Muscle of back (tissue), 13 donors: Measurements from ENCODE around the gene ACTC1. TPM values are rescaled to one million over a fixed set of nuclear protein-coding genes. Genes with fewer than 3 reads are reported as not detected.
"Not testable (repeated sequence)": the region's sequence is repeated elsewhere in the genome, so short reads cannot be mapped to it uniquely, and the experiment has no call there.

Experiments
- DNase-seq, 3 donors: peaks; one replicate each; pipeline versions ENCODE4 v3.0.0 to v3.0.0-alpha.2; 2013
- long read RNA-seq, 9 donors: transcript quantifications; one replicate each; lab custom pipeline, GENCODE V29; 2026
- polyA plus RNA-seq, 10 donors: library from polyadenylated mRNA; unstranded; fragments of 120-200 nt; gene quantifications; one replicate each; pipeline ENCODE4 v1.2.1, GENCODE V29; 2013; ENCODE audit not compliant: insufficient read length in 10 of 10

The ACTC1 gene
- polyA plus RNA-seq = over 10,000 TPM in 3 of 10 donors, 1,000 to 10,000 TPM in 7; 5,325 to 10,381 (median 8,628) TPM
- long read RNA-seq, donor 1, transcript ACTC1-203 (2 exons, 696 nt) = minor isoform, 11 of 5,155 reads
- long read RNA-seq, donor 1, transcript ACTC1-201 (7 exons, 3,694 nt) = major isoform, 2,775 of 5,155 reads
- long read RNA-seq, donor 1, partial matches to known transcripts = 2,275 of 5,155 reads
- long read RNA-seq, donor 1, other reads (novel, unspliced or antisense) = 93 of 5,155 reads
- long read RNA-seq, donor 2, transcript ACTC1-201 (7 exons, 3,694 nt) = major isoform, 2,188 of 4,949 reads
- long read RNA-seq, donor 2, transcript ACTC1-203 (2 exons, 696 nt) = minor isoform, 9 of 4,949 reads
- long read RNA-seq, donor 2, partial matches to known transcripts = 2,685 of 4,949 reads
- long read RNA-seq, donor 2, other reads (novel, unspliced or antisense) = 67 of 4,949 reads
- long read RNA-seq, donor 3 = 0 reads
- long read RNA-seq, donor 4, transcript ACTC1-203 (2 exons, 696 nt) = minor isoform, 9 of 3,569 reads
- long read RNA-seq, donor 4, transcript ACTC1-201 (7 exons, 3,694 nt) = major isoform, 1,586 of 3,569 reads
- long read RNA-seq, donor 4, partial matches to known transcripts = 1,943 of 3,569 reads
- long read RNA-seq, donor 4, other reads (novel, unspliced or antisense) = 31 of 3,569 reads
- long read RNA-seq, donor 5, transcript ACTC1-203 (2 exons, 696 nt) = minor isoform, 15 of 5,132 reads
- long read RNA-seq, donor 5, transcript ACTC1-201 (7 exons, 3,694 nt) = major isoform, 2,535 of 5,132 reads
- long read RNA-seq, donor 5, partial matches to known transcripts = 2,508 of 5,132 reads
- long read RNA-seq, donor 5, other reads (novel, unspliced or antisense) = 73 of 5,132 reads
- long read RNA-seq, donor 6, transcript ACTC1-203 (2 exons, 696 nt) = minor isoform, 15 of 5,797 reads
- long read RNA-seq, donor 6, transcript ACTC1-201 (7 exons, 3,694 nt) = major isoform, 2,735 of 5,797 reads
- long read RNA-seq, donor 6, partial matches to known transcripts = 2,945 of 5,797 reads
- long read RNA-seq, donor 6, other reads (novel, unspliced or antisense) = 102 of 5,797 reads
- long read RNA-seq, donor 7, transcript ACTC1-203 (2 exons, 696 nt) = minor isoform, 21 of 2,349 reads
- long read RNA-seq, donor 7, transcript ACTC1-201 (7 exons, 3,694 nt) = major isoform, 1,325 of 2,349 reads
- long read RNA-seq, donor 7, partial matches to known transcripts = 956 of 2,349 reads
- long read RNA-seq, donor 7, other reads (novel, unspliced or antisense) = 47 of 2,349 reads
- long read RNA-seq, donor 8, transcript ACTC1-203 (2 exons, 696 nt) = minor isoform, 5 of 2,602 reads
- long read RNA-seq, donor 8, transcript ACTC1-201 (7 exons, 3,694 nt) = major isoform, 952 of 2,602 reads
- long read RNA-seq, donor 8, partial matches to known transcripts = 1,637 of 2,602 reads
- long read RNA-seq, donor 8, other reads (novel, unspliced or antisense) = 8 of 2,602 reads
- long read RNA-seq, donor 9, transcript ACTC1-201 (7 exons, 3,694 nt) = major isoform, 267 of 564 reads
- long read RNA-seq, donor 9, partial matches to known transcripts = 295 of 564 reads
- long read RNA-seq, donor 9, other reads (novel, unspliced or antisense) = 0 of 564 reads

GRCh38 chr15:34795267-34796081, at the start of gene ACTC1:
Gene ACTC1 (minus strand): TSS chr15:34795549. CDS start chr15:34794808, 741 bp downstream.
- peak; percentile 75 to 82 (median 77) for DNase-seq

GRCh38 chr15:34841262-34841725, 45.9 kb upstream of the ACTC1 start:
- DNase-seq = no peak

- DNase-seq = no peak
Observed at GRCh38 chr15:34838282-34838681, 42.9 kb upstream of the ACTC1 start.

GRCh38 chr15:34837246-34838016, 42.1 kb upstream of the ACTC1 start:
- no peak for DNase-seq

GRCh38 chr15:34828145-34828911, 33.0 kb upstream of the ACTC1 start:
- DNase-seq = no peak

GRCh38 chr15:34821831-34822230, 26.5 kb upstream of the ACTC1 start:
- no peak for DNase-seq

- DNase-seq = no peak
Observed at GRCh38 chr15:34820110-34820509, 24.8 kb upstream of the ACTC1 start.

- DNase-seq = no peak
Observed at GRCh38 chr15:34818526-34818925, 23.2 kb upstream of the ACTC1 start.

GRCh38 chr15:34815836-34816235, 20.5 kb upstream of the ACTC1 start:
- DNase-seq = no peak

- DNase-seq = no peak
Observed at GRCh38 chr15:34813446-34814190, 18.3 kb upstream of the ACTC1 start.

- not testable (repeated sequence) for DNase-seq
Observed at GRCh38 chr15:34812868-34813365, 17.6 kb upstream of the ACTC1 start.

GRCh38 chr15:34812369-34812768, 17.0 kb upstream of the ACTC1 start:
- no peak for DNase-seq

GRCh38 chr15:34810443-34811129, 15.2 kb upstream of the ACTC1 start:
- peak in 1 of 3 donors; percentile 90 for DNase-seq

- no peak for DNase-seq
Observed at GRCh38 chr15:34809186-34809585, 13.8 kb upstream of the ACTC1 start.

- no peak for DNase-seq
Observed at GRCh38 chr15:34808016-34808415, 12.7 kb upstream of the ACTC1 start.

- DNase-seq = not testable (repeated sequence)
Observed at GRCh38 chr15:34807241-34807640, 11.9 kb upstream of the ACTC1 start.

- DNase-seq = no peak
Observed at GRCh38 chr15:34804776-34805175, 9.4 kb upstream of the ACTC1 start.
